DMS 273 treated with DMSO at 0.1 percent for 48 hours (cell line): ENCODE measurements around the gene SCART1.
"Not testable (repeated sequence)": the region's sequence is repeated elsewhere in the genome, so short reads cannot be mapped to it uniquely, and the experiment has no call there.

Experiments used
- DNase-seq: peaks from one replicate; lab custom pipeline; 2025; lab: John Stamatoyannopoulos, UW

Gene SCART1

DNA sequence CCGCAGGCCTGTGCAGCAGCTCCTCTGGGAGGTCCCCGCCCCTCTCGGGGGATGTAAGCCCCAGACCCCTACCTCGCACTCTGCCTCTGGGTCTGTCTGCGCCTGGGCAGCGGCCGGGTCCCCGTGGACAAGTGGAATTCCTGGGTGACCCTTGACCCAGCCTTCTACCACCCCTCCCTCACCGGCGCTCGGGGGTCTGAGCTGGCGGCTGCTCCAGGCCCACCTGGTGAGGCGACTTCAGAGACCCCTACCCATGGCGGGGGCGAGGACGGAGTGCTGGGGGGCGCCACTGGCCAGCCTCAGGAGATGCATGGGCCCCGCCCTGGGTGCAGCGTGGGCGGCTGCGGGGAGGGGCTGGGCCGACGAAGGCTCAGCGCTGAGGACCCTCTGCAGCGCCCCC lies 21.0 kb upstream of the SCART1 start:
- DNase-seq: not testable (repeated sequence)

DNA sequence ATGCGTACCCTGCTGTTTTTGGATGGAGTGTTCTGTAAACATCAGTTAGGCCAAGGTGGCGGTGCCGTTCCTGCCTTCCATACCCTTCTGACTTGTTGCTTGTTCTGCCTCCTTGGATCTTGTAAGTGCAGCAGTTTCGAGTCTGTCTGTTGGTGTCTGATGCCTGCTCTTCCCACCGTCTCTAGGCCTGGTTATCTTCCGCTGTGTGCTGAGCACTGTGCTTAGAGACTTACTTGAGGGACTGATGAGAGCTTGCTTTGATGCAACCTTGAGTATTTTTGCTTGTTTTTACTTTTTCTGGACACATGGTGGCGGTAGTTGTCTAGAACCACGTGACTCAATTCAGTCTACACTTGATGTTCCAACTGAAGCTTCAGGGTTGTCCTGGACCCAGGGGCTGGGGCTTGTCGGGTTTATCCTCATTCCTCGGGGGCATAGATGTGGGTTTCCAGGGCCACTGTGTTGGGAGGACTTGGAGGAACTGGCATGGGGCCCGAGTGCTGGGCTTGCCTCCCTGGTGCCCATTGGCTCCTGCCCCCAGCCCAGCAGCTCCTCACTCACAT lies 15.0 kb upstream of the SCART1 start:
- DNase-seq: no peak

DNA sequence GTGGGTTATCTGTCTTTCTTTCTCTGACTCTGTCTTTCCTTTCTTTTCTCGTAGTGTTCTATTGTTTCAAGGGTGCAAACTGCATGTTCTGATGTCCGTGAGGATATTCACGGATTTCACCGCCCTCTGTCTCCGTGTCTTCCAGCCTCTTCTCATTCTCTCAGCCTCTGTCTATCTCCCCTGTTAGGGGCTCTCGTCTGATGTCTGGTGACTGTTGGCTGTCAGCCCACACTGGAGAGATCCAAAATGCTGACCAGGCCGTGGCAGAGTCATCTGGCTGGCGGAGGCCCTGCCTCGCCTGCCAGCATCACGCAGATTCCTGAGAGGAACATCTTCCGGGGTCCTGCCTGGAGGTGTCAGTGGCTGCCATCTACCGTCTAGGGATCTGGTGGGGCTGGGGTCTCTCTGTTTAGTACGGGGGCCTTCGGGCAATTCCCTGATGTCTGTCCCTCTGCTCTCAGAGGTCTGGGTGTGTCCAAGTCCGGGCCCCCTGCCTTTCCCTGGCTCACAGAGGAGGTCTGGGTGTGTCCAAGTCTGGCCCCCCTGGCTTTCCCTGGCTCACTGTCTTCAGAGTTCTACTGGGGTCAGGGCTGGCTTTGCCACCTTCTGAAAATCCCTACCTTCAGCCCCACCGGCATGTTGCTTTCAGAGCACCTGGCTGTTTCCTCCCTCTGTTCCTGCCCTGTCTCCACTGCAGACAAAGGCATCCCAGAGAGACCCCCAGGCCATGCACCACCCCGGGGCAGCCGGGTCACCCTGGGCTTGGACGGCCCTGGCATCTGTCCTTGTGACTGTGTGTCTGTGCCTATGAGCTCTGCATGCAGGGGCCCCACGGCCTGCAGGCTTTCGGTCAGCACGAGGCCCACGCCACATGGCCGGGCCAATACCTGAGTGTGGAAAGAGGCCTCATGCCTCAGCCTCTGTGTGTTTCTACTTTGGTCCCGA lies 14.0 kb upstream of the SCART1 start:
- no peak for DNase-seq

DNA sequence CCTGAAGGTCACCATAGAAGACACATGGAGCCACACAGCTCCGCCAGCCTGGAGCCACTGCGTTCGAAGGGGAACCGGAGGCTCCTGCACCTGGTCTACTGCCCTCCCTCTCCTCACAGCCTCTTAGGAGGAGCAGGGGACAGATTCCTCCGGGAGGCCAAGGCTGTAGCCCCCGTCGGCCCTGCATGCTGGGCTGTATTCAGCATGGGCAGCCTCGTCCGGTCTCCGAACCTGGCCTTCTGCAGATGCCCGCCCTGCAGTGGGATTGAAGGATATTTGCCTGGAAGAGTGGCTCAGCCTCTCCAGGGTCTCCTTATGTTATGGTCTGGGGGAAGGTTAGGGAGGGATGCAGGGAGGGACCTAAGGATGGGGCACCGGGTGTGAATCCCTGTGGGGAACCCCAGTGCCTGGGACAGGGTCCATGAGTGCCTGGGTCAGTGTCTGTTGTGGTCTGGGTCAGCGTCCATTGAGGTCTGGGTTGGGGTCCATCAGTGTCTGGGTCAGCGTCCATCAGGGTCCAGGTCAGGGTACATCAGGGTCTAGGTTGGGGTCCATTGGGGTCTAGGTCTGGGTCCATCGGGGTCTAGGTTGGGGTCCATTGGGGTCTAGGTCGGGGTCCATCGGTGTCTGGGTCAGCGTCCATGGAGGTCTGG lies 13.0 kb upstream of the SCART1 start:
- no peak for DNase-seq

DNA sequence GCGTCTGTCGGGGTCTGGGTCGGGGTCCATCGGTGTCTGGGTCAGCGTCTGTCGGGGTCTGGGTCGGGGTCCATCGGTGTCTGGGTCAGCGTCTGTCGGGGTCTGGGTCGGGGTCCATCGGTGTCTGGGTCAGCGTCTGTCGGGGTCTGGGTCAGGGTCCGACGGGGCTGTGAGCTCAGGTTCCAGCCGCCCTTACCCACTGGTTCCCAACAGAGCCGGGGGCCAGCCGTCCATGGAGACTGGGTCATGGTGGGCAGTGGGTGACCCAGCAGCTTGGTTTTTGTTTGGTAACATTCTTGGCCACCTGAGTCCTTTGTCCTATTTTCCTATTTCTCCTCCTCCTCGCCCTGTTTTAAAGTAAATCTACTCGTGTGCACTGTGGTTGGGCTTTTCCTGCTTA lies 12.4 kb upstream of the SCART1 start:
- DNase-seq: not testable (repeated sequence)

DNA sequence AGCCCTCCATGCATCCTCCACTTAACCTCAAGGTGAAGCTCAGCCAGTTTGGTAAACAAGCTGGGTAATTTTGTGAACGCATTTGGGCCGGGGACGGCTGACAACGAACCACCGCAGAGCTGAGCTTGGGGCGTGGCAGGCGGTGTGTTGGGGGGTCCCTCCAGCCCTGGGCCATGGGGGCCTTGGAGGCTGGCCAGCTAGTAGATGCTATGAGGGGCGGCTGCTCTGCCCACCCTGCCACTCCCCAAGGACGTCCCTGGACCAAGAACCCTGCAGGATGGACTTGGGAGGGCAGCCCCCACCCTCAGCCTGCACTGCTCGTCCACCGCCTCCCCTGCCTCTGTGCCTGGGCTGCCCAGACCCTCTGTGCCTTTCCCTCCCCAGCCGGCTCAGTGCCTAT lies 12.0 kb upstream of the SCART1 start:
- DNase-seq: no peak

DNA sequence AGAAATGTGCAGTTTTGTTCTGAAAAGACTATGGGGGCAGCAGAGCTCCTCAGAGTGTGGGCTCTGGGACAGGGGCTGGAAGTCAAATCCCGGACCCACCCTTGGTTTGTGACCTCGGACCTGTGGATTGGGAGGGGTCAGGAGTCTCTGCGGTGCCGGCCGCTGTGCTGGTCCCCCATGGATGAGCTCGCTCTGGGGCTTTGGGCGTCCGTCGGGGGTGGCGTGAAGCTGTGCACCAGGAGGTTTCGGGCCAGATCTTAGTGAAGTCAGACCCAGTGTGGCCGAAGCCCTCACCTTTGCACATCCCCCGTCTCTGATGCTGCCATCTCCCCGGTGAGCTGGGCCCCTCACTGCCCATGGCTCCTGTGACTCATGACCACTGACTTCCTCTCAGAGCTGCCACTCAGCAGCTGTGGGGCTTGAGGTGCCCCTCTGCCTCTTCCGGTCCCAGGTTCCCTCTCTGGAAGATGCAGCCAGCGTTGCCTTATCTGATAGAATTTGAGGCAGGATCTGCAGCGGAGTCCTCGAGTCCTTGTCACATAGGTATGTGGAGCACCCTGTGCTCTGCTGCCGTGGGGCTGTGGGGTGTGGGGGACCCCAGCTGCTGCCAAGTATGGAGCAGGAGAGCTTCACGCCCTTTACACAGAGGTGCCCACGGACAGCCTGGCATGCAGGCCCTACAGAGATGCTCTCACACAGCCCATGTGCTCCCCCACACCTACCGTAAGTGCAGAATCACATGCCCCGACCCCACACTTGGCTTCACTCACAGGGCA lies 11.4 kb upstream of the SCART1 start:
- no peak for DNase-seq

DNA sequence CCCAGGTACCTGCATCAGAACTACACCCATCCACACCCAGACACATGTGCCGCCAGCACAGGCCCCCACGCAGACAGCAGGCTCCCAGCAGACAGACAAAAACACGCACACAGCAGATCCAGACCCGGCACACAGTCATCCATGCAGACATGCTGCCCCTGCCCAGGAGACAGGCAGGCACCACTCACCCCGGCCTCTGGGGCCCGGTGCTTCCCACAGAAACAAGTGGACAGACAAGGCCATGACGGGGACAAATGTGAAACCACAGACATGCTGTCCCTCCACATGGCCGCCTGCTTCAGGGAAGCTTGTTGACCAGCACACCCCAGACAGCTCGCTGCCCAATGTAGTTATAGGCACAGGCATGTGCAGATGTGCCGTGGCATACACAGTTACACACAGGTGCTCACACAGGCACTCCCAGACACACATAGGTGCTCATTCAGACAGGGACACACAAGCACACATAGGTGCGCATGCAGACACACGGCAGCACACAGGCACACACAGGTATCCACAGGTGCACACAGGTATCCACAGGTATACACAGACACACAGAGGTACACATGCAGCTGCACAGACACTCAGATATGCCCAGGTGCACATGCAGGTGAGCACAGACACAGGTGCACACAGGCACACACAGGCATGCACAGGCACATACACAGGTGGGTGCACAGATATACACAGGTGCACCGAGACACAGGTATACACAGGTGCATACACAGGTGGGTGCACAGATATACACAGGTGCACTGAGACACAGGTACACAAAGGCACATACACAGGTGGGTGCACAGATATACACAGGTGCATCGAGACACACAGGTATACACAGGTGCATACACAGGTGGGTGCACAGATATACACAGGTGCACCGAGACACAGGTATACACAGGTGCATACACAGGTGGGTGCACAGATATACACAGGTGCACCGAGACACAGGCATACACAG lies 10.5 kb upstream of the SCART1 start:
- DNase-seq: no peak

DNA sequence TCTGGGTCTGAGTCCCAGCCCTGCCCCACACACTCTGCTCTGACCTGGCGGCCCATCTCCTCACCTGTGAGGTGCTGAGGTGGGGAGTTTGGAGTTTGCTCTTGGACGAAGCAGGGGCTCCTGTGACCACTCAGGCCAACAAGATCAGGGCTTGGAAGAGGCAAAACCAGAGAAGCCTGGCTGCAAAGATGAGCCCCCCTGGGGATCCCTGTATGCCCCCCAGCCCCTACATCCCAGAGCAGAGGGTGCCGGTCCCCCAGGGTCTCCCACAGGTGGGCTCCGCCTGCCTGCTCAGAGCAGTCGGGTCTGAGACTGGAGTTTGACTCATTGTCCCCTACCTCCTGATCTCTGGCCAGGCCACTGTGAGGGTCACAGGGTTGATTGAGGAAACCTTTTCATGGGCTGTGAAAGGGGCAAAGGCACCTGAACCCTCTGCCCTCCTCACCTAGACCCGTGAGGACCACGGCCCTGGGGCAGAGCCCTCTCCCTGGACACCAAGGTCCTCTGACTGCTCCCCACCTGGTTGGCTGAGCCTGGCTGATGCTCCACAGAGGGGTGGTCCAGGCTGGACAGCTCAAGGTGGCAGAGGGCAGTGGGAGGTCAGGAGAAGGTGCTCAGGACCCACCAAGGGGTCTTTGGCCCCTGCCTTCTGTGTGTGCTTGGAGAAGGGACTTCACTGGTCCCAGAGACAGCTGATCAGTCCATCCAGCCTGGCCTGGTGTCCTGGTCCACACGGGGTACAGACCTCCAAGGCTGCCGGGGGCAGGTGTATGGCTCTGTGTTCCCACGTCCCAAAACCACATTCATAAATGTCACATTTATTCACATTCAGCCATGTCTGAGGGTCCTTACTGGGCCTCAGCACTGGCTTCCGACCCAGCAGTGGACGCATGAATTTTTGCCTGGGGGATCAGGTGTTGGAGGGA lies 9.1 kb upstream of the SCART1 start:
- no peak for DNase-seq

DNA sequence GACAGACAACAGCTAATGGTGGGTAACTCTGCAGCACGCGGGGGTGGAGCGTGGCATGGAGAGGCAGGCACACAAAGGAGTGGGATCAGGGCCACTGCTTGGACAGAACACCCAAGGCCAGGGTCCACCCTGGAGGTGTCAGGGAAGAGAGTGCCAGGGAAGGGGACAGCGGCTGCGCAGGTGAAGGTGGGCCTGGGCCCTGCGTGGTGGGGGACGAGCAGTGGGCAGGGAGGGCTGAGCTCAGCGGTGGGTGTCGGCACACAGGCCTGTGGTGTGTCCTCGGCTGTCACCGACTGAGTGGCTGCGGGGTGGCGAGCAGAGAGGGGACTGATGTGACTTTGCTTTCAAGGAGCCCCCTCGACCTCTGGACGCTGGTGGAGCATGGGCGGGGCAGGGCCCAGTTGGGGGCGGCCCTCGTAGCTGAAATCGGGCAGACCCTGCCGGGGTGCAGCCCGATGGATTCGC lies 8.4 kb upstream of the SCART1 start:
- no peak for DNase-seq

DNA sequence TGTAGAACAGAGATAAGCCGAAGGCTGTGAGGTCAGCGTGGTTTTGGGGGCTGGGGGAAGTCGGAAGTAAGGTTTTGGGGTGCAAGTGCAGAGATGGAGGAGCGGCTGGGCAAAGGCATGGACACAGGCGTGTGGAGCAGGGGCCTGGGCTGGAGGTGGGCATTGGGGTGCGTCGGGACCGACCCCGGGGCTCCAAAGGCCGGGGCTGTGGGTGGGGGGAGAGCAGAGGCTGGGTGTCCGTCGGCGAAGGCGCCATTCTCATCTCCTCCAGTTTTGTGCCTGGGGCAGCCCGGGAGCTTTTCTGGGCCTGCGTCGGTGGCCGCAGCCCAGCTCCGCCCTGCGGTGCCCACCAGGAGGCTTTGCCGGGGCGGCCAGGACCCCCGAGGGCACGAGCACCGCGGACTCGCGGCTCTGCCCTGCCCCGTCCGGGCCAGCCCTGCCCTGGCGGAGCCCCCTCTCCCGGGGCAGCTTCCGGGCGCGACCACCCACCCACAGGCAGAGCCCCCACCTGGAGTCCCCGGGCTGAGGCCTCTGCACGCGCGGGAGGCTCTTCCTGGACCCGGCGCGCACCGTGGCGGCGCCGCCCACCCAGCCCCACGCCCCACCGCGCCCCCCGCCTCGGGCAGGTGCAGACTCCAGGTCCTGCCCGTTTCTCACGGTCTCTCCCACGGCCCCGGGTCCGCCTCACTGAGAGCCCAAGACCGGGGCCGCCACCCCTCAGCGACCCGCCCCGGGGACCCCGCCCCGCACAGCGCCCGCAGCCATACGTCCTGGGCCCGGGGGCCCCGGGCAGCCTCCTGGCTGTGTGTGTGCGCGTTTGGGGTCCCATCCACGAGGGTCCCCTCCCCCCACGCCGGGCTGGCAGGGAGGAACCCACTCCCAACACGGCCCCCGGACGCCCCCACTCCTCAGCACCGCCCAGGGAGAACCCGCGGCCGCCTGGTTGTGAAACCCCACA lies 7.7 kb upstream of the SCART1 start:
- DNase-seq: no peak

DNA sequence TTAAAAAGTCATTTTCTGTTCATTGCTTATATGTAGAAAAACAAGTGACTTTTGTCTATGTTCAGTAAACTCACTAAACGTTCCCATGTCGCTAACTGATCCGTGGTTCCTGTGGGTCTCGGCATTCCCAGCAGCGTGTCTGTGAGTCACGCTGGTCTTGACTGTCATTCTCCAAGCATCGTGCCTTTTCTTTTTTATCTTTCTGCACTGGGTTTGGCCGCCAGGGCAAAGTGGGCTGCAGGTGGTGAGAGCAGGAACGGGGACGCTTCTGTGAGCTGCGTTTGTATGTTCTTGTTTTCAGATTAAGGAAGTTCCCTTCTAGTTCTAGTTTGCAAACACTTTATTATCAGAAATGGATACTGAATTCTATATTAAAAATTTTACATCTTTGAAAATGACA lies 6.8 kb upstream of the SCART1 start:
- no peak for DNase-seq

DNA sequence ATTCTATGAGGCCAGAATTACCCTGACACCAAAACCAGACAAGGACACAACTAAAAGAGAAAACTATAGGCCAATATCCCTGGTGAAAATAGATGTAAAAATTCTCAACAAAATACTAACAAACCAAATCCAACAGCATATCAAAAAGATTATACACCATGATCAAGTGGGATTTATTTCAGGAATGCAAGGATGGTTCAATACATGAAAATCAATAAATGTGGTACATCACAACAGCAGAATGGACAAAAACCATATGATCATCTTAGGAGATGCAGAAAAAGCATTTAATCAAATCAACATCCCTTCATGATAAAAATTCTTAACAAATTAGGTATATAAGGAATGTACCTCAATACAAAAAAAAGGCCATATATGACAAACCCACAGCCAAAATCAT lies 5.6 kb upstream of the SCART1 start:
- no peak for DNase-seq

DNA sequence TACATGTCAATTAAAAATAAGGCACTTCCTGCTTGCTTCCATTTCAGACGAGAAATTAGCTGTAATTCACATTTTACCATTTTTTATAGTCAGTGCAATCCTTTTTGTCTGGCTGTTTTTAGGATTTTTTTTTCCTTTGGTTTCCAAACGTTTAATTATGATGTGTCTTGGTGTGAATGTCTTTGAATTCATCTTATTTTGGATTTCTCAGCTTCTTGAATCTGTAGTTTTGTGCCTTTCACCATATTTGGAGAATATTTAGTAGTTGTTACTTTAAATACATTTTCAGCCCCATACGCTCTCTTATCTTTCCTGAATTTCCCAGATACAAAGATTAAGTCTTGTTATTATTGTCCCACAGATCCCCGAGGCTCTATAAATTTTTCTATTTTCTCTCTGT lies 2.4 kb upstream of the SCART1 start:
- DNase-seq: no peak

DNA sequence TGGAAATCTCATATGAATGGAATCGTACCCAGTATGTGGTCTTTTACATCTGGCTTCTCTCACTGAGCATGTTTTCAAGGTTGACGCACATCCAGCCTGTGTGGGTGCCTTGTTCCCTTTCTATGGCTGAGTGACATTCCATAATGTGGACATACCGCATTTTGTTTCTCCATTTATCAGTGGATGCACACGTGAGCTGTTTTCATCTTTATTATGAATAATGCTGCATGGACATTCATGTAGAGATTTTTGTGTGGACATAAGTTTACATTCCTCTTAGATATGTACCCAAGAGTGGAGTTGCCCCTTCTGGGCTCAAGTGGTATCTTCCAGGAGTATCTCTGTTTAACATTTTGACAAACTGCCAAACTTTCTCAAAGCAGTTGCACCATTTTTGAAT lies 1.3 kb upstream of the SCART1 start:
- DNase-seq: no peak

DNA sequence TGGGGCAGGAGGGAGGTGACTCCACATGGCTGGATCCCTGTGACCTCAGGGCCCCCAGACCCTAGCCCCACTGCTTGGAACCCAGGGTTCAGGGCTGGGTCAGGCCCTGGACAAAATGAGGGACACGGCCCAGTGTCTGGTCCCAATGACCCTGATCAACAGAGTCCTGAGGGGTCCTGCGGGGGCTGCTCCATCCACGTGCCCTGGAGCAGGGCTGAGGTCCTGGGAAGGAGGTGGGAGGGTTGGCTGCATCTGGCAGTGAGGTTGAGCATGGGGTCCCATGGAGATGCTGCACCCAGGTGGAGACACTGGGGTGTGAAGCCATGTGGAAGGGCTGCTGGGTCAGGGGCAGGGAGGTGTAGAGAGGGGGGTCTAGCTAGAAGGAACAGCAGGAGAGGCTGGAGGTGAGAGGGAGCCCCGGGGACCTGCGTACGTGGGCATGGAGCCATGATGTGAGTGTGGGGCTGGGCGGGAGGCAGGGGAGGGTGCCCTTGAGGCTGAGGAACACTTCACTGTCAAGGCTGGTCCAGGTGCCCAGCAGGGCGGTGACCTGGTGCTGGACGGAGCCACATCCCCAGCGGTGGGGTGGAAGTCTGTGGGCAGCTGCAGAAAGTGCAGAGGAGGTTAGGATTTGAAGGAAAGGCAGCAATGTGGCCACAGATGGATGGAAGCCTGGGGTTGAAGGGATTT lies 604 bp downstream of the SCART1 start:
- DNase-seq: no peak

DNA sequence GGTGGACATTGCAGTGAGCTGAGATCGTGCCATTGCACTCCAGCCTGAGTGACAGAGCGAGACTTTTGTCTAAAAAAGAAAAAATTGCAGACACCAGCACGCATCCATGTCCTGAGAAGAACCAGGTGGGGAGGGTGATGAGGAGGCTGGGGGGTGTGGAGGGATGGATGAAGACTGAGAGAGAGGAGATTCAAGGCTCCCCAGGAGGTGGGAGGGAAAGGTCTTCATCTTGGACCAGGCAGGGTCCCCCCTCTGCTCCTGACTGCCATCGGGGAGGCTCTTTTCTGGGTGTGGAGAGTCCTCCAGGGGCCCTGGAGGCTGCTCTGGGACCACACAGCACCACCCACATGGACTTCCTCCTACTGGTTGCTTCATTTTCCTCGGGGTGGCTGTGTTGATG lies 1.5 kb downstream of the SCART1 start:
- DNase-seq: no peak

DNA sequence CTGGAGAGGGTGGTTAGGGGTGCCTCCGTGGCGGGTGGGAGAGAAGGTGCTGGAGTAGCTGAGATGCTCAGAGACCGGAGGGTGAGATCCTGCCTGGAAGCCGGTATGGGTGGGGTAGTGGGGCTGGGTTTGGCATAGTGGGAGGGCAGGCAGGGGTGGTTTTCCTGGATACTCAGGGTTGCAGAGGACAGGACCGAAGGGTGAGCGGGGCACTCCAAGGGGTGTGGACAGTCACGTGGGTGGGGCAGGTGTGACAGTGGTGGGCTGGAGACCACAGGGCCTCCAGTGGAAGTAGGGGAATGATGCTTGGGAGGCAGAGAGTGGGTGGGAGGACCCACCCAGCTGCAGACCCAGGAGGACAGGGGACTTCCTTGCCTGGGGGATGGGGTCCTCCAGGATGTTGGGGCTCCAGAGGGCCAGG lies 1.9 kb downstream of the SCART1 start:
- DNase-seq: no peak
